T-helper 1 cell treated with Interleukin-12 subunit alpha and Interleukin-12 subunit beta and Interleukin-4 antibody, amounts not matched to agents 30 μg/mL and 1 μg/mL, for 36 hours (primary cell): ENCODE results near the gene CD99L2.
"Not testable (repeated sequence)": the region's sequence is repeated elsewhere in the genome, so short reads cannot be mapped to it uniquely, and the experiment has no call there.

Experiments used
- H3K27ac Mint-ChIP-seq: one replicate; pipeline ENCODE4 v1.8.0; 2021; ENCODE audit warnings: mild to moderate bottlenecking, mixed read lengths
- H3K27me3 Mint-ChIP-seq: one replicate; pipeline ENCODE4 v1.8.0; 2021; ENCODE audit warnings: low read depth, mixed read lengths
- H3K36me3 Mint-ChIP-seq: one replicate; pipeline ENCODE4 v1.8.0; 2021; ENCODE audit warnings: low read depth, mixed read lengths
- H3K4me1 Mint-ChIP-seq: one replicate; pipeline ENCODE4 v1.8.0; 2021; ENCODE audit warnings: low read depth, mixed read lengths
- H3K4me3 Mint-ChIP-seq: one replicate; pipeline ENCODE4 v1.8.0; 2021; ENCODE audit warnings: mild to moderate bottlenecking, moderate library complexity, mixed read lengths
- H3K9me3 Mint-ChIP-seq: one replicate; pipeline ENCODE4 v1.8.0; 2021; ENCODE audit warnings: mixed read lengths

The CD99L2 gene

DNA sequence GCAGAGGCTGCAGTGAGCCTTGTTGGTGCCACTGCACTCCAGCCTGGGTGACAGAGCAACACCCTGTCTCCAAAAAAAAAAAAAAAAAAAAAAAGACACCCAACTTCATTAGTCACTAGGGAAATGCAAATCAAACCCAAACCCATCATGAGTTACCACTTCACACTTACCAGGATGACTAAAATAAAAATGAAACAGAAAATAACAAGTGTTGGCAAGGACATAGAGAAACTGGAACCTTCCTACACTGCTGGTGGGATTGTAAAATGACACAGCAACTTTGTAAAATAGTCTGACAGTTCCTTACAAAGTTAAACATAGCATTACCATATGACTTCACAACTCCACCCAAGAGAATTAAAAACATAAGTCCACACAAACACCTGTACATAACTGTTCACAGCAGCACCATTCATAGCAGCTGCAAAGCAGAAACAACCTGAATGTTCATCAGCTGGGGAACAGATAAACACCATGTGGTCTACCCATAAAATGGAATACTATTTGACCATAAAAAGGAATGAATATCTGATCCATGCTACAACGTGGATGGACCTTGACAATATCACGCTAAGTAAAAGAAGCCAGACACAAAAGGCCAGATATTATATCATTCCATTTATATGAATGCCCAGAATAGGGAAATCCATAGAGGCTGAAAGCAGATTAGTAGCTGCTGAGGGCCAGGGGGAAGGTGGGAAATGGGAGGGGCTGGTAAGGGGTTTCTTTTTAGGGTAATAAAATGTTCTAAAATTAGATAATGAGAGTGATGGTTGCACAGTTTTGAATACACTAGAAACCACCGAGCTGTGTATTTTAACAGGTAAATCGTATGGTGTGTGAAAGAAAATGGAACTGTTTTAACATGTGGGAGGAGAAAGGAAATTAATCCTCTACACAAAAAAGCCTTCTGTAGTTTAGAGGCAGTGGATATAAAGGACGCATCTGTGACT lies 18.3 kb downstream of the CD99L2 start:
- Mint-ChIP-seq H3K27me3 (no peaks in the 10 kb centered on the region), H3K9me3 (peaks cover 20% of the 10 kb centered on the region), H3K4me1 (peaks cover 32% of the 10 kb centered on the region), H3K4me3 (no peak overlapping the region), H3K36me3 (peaks cover 12% of the 10 kb centered on the region), H3K27ac (peak overlapping the region; percentile 94)

DNA sequence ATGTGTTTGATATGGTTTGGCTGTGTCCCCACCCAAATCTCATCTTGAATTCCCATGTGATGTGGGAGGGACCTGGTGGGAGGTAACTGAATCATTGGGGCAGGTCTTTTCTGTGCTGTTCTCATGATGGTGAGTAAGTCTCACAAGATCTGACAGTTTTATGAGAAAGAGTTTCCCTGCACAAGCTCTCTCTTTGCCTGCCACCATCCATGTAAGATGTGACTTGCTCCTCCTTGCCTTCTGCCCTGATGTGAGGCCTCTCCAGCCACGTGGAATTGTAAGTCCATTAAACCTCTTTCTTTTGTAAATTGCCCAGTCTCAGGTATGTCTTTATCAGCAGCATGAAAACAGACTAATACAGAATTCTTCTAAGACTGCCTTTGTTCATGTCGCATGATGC lies 22.8 kb downstream of the CD99L2 start:
- not testable (repeated sequence) for H3K4me3 Mint-ChIP-seq, H3K27me3 Mint-ChIP-seq, H3K27ac Mint-ChIP-seq
- Mint-ChIP-seq H3K9me3 (peaks cover 25% of the 10 kb centered on the region), H3K36me3 (peaks cover 18% of the 10 kb centered on the region), H3K4me1 (peaks cover 42% of the 10 kb centered on the region)

DNA sequence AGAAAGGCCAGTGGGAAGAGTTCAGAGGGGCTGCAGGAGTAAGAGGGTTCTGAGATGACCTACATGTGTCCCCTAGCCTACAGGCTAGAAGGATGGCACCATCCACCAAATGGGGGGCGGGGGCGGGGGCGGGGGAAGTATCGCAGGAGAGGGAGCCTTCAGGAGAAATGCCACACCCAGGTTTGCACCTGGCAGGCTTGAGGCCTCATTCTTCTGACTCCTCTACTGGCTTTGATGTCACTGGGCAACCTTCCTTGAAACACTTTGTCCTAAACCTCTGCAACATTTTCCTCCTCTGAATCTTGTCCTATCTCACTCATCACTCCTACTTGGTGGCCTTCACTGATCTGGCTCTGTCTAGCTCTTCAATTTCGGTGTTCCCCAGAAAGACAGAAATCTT lies 24.0 kb downstream of the CD99L2 start:
- Mint-ChIP-seq H3K9me3 (peaks cover 20% of the 10 kb centered on the region), H3K4me1 (peaks cover 35% of the 10 kb centered on the region), H3K27me3 (no peaks in the 10 kb centered on the region), H3K4me3 (no peak overlapping the region), H3K27ac (no peak overlapping the region), H3K36me3 (peaks cover 18% of the 10 kb centered on the region)

DNA sequence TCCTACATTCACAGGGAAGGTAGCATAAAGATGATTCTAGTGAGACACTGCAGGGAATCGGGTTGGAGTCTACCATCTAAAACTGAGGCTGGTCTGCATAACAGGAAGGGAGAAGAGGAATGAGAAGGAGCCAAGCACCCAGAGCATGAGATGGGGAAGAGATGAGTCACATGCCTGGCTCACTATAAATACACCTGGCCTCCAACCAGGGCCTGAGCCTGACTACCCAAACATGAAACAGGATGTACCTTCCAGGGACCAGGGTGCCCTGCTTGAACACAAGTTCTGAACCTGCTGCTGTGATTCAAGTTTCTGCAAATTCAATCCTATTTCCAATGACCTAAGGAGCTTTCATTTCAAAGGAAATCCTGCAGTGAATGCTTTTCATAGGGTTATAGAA lies 24.9 kb downstream of the CD99L2 start:
- H3K27me3 Mint-ChIP-seq = no peaks in the 10 kb centered on the region
- H3K27ac Mint-ChIP-seq = peak overlapping the region; percentile 45

DNA sequence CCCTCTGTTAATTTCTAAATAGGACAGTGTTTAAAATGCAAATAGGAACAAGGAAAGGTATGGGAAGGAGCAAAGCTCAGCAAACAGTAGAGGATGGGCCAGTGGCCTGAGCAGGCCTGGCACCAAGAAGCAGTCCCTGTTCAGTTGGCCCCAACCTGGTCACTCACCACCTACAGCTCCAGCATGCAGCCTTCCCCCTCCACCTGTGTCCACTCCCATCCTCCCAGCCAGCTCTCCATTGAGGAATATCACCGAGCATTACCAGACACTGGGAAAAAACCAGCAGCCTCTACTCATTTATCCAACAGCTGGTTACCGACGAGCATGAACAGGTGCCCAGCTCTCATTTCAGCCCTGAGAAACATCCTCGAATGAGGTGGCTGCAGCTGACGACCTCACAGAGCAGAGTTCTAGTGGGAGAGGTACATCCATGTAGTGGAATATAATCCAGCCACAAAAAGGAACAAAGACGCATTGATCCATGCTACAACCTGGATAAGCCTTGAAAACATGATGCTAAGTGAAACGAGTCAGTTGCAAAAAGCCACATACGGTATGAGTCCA lies 25.6 kb downstream of the CD99L2 start:
- Mint-ChIP-seq H3K4me1 (peaks cover 38% of the 10 kb centered on the region), H3K9me3 (peaks cover 20% of the 10 kb centered on the region), H3K27me3 (no peaks in the 10 kb centered on the region), H3K27ac (peak overlapping the region; percentile 13), H3K36me3 (peaks cover 15% of the 10 kb centered on the region), H3K4me3 (no peak overlapping the region)

More for the DNA sequence above, 24.9 kb downstream of the CD99L2 start:
- H3K36me3 Mint-ChIP-seq = peaks cover 15% of the 10 kb centered on the region
- peaks cover 20% of the 10 kb centered on the region for H3K9me3 Mint-ChIP-seq
- no peak overlapping the region for H3K4me3 Mint-ChIP-seq
- H3K4me1 Mint-ChIP-seq = peaks cover 34% of the 10 kb centered on the region

DNA sequence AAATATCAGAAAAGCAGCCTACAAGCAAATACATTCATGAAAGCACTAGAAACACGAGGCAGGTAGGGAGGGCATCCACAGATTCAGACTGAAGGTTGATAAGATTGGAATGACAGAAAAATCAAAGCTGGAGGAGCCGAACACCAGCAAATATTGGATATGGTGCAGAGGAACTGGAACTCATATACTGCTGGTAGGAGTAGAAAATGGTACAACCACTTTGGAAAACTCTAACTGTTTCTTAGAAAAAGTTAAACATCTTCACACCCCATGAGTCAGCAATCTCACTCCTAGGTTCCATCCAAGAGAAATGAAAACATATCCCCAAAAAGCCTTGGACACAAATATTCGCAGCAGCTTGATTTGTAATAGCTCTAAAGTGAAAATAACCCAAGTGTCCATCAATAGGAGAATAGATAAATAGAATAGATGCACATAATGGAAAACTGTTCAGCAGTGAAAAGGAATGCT lies 27.1 kb downstream of the CD99L2 start:
- peak overlapping the region; percentile 41 for H3K4me3 Mint-ChIP-seq
- H3K27me3 Mint-ChIP-seq = no peaks in the 10 kb centered on the region
- H3K4me1 Mint-ChIP-seq = peaks cover 38% of the 10 kb centered on the region
- H3K9me3 Mint-ChIP-seq = peaks cover 17% of the 10 kb centered on the region
- H3K27ac Mint-ChIP-seq = peak overlapping the region; percentile 53
- H3K36me3 Mint-ChIP-seq = peaks cover 13% of the 10 kb centered on the region

DNA sequence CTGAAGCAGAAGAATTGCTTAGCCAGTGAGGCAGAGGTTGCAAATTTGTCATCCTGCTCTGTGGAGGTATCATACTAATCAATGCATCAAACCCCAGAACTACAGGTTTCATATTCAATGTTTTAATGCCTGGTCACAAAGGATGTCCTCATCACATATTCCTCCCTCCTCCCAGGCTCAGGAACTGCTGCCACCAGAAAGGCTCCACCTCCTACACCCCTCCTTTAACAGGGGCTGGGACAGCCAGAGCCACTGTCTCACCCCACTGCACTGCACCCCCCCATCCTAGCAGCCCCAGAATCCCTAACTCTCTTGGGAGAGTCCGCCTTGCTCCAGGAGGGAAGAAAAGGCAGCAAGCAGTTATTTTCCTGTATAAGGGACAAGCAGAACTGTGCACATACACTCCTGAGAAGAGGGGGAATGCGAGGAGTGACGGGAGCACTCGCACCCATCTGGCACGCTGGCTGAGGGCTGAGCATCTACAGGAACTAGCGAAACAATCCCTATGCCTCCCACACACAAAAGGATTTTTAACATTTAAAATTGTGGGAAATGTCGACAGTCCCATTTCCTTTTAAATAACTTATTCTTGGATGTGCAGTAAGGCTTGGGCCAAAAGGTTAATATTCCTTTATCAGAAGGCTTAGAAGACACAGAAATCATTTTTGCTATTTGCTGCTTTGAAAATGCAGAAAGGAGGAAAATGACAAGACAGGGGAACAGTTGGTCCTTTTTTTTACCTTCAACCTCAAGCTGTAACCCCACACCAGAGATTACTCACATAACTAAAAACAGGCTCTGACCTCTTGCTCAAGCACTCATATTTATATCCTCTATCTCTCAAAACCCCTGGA lies 27.8 kb downstream of the CD99L2 start:
- H3K27me3 Mint-ChIP-seq = no peaks in the 10 kb centered on the region
- H3K36me3 Mint-ChIP-seq = peaks cover 9% of the 10 kb centered on the region
- H3K9me3 Mint-ChIP-seq = peaks cover 11% of the 10 kb centered on the region
- peak overlapping the region; percentile 53 for H3K27ac Mint-ChIP-seq
- peaks cover 35% of the 10 kb centered on the region for H3K4me1 Mint-ChIP-seq
- peak overlapping the region; percentile 41 for H3K4me3 Mint-ChIP-seq

DNA sequence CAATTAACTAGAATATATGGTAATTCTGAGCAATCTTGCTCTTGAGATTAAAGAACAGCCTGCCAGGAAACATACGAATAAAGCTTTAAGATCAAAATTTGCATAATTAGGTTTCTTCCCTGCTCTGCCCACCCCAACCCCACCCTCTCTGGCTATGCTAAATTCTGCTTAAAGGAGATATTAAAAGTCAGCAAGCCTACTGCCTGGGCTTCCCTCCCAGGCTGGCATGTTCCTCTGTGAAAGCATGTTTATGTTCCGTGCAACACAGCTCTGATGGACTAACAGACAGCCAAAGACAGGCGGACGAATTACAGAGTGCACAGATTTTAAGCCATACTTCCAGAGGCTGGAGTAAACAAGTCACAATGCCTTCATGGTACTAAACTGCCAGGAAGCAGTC lies 28.4 kb downstream of the CD99L2 start:
- no peaks in the 10 kb centered on the region for H3K27me3 Mint-ChIP-seq
- H3K36me3 Mint-ChIP-seq = peaks cover 5% of the 10 kb centered on the region
- peaks cover 31% of the 10 kb centered on the region for H3K4me1 Mint-ChIP-seq
- H3K9me3 Mint-ChIP-seq = peaks cover 4% of the 10 kb centered on the region
- no peak overlapping the region for H3K4me3 Mint-ChIP-seq
- H3K27ac Mint-ChIP-seq = no peak overlapping the region

DNA sequence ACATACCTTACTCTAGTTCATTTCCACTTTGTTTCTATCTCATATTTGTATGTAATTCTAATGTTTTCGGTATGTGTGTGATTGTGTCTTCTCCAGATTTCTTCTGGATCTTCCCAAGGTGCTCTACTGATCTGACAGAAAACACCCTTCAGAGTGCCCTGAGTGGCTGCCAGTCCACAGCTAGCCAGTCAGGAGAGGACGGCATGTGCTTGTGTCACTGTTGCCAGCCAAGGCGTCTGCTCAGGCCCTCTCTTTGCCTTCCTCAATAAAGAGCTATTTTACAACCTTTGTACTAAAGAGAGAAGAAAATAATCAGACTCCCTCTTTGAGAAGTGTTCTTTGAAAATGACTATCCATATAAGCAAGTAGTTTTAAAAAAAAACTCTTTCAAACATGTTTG lies 29.0 kb downstream of the CD99L2 start:
- peaks cover 4% of the 10 kb centered on the region for H3K9me3 Mint-ChIP-seq
- no peak overlapping the region for H3K27ac Mint-ChIP-seq
- H3K27me3 Mint-ChIP-seq = no peaks in the 10 kb centered on the region
- H3K4me3 Mint-ChIP-seq = no peak overlapping the region
- H3K4me1 Mint-ChIP-seq = peaks cover 28% of the 10 kb centered on the region
- peaks cover 5% of the 10 kb centered on the region for H3K36me3 Mint-ChIP-seq

DNA sequence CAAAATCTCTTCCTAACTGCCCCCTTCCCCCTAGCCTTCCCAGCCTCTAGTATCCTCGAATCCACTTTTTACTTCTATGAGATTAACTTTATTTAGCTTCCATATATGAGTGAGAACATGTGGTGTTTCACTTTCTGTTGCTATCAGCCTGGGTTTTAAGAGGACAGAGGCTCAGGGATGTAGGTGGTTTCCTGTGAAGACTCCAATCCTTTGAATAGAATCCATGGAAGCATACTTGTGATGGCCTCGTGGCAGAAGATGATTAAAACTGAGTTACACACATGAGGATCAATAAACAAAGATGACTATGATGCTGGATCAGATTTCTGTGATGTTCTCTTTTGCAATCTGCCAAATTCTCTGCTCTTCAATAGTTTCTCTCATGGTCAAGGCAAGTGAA lies 29.8 kb downstream of the CD99L2 start:
- Mint-ChIP-seq H3K27ac (no peak overlapping the region), H3K36me3 (peaks cover 1% of the 10 kb centered on the region), H3K27me3 (no peaks in the 10 kb centered on the region), H3K9me3 (peaks cover 4% of the 10 kb centered on the region), H3K4me1 (peaks cover 22% of the 10 kb centered on the region), H3K4me3 (no peak overlapping the region)

DNA sequence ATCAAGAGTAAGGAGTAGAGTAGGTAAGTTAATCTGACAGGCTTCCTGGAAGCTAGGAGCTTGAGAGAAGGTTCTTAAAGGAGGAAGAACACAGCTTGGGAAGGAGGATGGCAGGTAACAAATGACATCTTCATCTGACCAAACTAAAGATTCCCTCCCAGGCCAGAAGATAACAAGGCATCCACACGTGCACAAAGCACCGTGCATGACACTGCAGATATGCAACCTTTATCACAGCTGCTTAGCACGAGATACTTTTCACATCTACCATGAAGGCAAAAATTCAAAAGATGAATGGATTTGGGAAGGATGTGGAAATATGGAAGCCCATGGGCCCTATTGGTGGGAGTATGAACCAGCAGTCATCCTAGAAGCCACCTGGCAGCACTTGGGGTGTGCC lies 34.3 kb downstream of the CD99L2 start:
- Mint-ChIP-seq H3K27me3 (no peaks in the 10 kb centered on the region), H3K36me3 (peaks cover 2% of the 10 kb centered on the region), H3K4me1 (peaks cover 10% of the 10 kb centered on the region), H3K4me3 (no peak overlapping the region), H3K27ac (no peak overlapping the region), H3K9me3 (no peaks in the 10 kb centered on the region)

DNA sequence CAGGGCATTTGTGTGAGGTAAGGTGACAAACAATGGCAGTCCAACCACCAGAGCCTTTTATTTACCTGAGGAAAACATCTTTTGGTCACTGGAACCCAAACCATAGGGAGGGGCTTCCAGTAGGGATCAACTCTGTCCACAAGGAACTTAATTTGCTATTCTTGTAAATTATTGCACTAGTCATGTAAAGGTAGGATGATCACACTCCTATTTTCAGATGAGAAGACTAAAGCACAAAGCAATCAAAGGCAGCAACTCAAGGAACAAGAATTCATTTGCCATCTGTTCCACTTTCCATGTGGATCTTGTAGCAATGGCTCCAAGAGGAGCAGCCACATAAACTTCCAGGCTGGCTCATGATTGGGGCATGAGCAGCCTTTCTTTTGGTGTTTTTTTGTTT lies 35.3 kb downstream of the CD99L2 start:
- Mint-ChIP-seq H3K27ac (no peak overlapping the region), H3K4me3 (no peak overlapping the region), H3K27me3 (no peaks in the 10 kb centered on the region), H3K4me1 (peaks cover 3% of the 10 kb centered on the region), H3K36me3 (peaks cover 7% of the 10 kb centered on the region), H3K9me3 (peaks cover 7% of the 10 kb centered on the region)

DNA sequence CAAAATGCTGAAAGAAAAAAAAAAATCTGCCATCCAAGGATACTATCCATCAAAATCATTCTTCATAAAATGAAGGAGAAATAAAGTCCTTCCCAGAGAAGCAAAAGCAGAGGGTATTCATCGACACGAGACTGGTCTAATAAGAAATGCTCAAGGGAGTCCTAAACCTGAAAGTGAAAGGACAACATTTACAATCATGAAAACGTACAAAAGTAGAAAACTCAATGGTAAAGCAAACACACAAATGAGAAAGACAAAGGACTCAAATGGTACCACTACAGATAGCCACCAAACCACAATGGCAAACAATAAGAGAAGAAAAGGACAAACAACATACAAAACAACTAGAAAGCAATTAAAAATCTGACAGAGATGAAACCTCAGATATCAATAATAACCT lies 41.0 kb downstream of the CD99L2 start:
- Mint-ChIP-seq H3K4me3 (no peak overlapping the region), H3K27ac (no peak overlapping the region), H3K27me3 (no peaks in the 10 kb centered on the region), H3K9me3 (peaks cover 37% of the 10 kb centered on the region), H3K36me3 (peaks cover 27% of the 10 kb centered on the region), H3K4me1 (peaks cover 5% of the 10 kb centered on the region)

DNA sequence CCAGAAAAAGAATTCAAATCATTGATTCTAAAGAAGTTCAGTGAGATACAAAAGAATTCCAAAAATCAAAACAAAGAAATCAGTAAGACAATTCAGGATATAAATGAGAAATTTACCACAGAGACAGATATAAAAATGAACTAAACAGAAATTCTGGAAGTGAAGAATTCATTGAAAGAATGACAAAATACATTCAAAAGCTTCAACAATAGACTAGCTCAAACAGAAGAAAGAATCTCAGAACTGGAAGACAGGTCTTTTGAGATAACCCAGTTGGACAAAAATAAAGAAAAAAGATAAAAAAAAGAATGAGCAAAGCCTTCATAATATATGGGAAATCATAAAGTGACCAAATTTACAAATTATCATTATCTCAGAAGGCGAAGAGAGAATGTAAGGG lies 41.7 kb downstream of the CD99L2 start:
- no peak overlapping the region for H3K4me3 Mint-ChIP-seq
- peaks cover 5% of the 10 kb centered on the region for H3K4me1 Mint-ChIP-seq
- peaks cover 29% of the 10 kb centered on the region for H3K36me3 Mint-ChIP-seq
- no peak overlapping the region for H3K27ac Mint-ChIP-seq
- no peaks in the 10 kb centered on the region for H3K27me3 Mint-ChIP-seq
- H3K9me3 Mint-ChIP-seq = peaks cover 37% of the 10 kb centered on the region
